Stomach smooth muscle (tissue), 2 donors: ENCODE results near the gene GAS2L3.
"Not testable (repeated sequence)": the region's sequence is repeated elsewhere in the genome, so short reads cannot be mapped to it uniquely, and the experiment has no call there.

Source experiments
- H3K27ac ChIP-seq: one replicate; pipeline ENCODE4 v1.7.0; 2013; ENCODE audit warnings: mild to moderate bottlenecking, low read length, inconsistent platforms
- H3K27me3 ChIP-seq, 2 donors: one replicate each; pipeline ENCODE4 v1.7.0; 2013; ENCODE audit warnings: low read length in 2 of 2; ENCODE audit not compliant: insufficient read depth in 2 of 2, control insufficient read depth in 1 of 2
- H3K36me3 ChIP-seq, 2 donors: one replicate each; pipeline ENCODE4 v1.7.0; 2013; ENCODE audit warnings: low read length in 2 of 2; ENCODE audit not compliant: control insufficient read depth in 2 of 2, insufficient read depth in 2 of 2
- H3K4me1 ChIP-seq: one replicate; pipeline ENCODE4 v1.7.0; 2013; ENCODE audit warnings: low read length; ENCODE audit not compliant: control insufficient read depth, insufficient read depth
- H3K4me3 ChIP-seq, 2 donors: one replicate each; pipeline ENCODE4 v1.7.0; 2013; ENCODE audit warnings: low read length in 2 of 2
- H3K9ac ChIP-seq, 2 donors: one replicate each; pipeline ENCODE4 v1.7.0; 2013; ENCODE audit warnings: low read length in 2 of 2, mild to moderate bottlenecking in 1 of 2
- H3K9me3 ChIP-seq, 2 donors: one replicate each; pipeline ENCODE4 v1.7.0; 2013; ENCODE audit warnings: low read length in 2 of 2; ENCODE audit not compliant: control insufficient read depth in 2 of 2
- donor health status: healthy.
- donor health status: Pancreatic carcinoma.

The GAS2L3 gene

GRCh38 chr12:100574187-100575074, 947 bp downstream of the GAS2L3 start:
- Histone ChIP-seq H3K27me3 (peaks cover 0 to 3% of the 10 kb centered on the region in 2 donors), H3K4me3 (peak overlapping the region; percentile 86 to 87), H3K9ac (peak overlapping the region; percentile 64 to 76), H3K9me3 (no peaks in the 10 kb centered on the region), H3K36me3 (no peaks in the 10 kb centered on the region), H3K27ac (no peak overlapping the region), H3K4me1 (peaks cover 11% of the 10 kb centered on the region)

DNA sequence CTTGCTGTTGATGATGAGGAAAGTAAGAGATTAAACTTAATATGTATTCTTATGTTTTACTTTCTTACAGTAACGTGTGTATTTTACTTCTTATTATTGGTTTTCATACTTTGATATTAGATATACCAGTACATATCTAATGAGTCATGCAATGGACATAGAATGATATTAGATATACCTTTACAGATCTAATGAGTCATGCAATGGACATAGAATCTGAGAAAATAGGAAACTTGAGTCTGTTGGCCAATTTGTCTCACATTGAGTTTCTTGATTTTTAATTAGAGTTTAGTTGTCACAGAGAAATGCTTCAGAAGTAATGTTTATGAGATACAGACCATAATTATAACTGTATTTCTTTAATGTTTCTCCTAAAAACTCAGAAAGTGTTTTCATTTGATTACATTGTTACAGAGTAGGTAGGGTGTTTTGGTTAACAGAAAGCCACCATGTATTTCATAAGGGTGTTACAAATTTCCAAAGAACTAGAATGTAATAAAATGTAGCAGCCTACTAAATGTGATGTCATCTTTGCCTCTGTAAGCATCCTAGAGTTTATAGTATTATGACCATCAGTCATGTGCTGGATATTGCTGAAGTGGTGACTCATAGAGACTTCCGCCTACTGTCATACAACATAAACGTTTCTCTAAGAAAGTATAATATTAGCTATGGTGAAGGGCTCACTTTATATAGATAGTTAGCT, 3.0 kb downstream of the GAS2L3 start:
- no peaks in the 10 kb centered on the region for H3K36me3 ChIP-seq
- peaks cover 11% of the 10 kb centered on the region for H3K4me1 ChIP-seq
- no peak overlapping the region for H3K9ac ChIP-seq
- H3K9me3 ChIP-seq, result no peaks in the 10 kb centered on the region
- no peak overlapping the region for H3K27ac ChIP-seq
- no peak overlapping the region for H3K4me3 ChIP-seq
- peaks cover 0 to 3% of the 10 kb centered on the region in 2 donors for H3K27me3 ChIP-seq

DNA sequence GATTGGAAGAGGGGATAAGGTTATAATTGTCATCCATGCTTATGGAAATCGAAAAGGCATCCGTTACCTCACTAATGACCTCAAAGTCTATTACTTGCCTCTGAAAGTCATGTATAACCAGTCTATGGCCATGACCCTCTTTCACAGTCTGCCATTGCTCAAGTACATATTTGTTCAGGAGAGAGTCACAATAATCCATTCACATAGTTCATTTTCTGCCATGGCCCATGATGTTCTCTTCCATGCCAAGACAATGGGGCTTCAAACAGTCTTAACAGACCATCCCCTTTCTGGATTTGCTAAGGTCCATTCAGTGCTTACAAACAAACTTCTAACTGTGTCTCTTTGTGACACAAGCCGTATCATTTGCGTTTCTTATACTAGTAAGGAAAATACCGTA, 5.4 kb downstream of the GAS2L3 start:
- H3K9me3 ChIP-seq, result no peaks in the 10 kb centered on the region
- no peaks in the 10 kb centered on the region for H3K36me3 ChIP-seq
- peaks cover 7% of the 10 kb centered on the region for H3K4me1 ChIP-seq
- H3K27ac ChIP-seq, result no peak overlapping the region
- no peak overlapping the region for H3K4me3 ChIP-seq
- no peak overlapping the region for H3K9ac ChIP-seq
- peaks cover 0 to 3% of the 10 kb centered on the region in 2 donors for H3K27me3 ChIP-seq

DNA sequence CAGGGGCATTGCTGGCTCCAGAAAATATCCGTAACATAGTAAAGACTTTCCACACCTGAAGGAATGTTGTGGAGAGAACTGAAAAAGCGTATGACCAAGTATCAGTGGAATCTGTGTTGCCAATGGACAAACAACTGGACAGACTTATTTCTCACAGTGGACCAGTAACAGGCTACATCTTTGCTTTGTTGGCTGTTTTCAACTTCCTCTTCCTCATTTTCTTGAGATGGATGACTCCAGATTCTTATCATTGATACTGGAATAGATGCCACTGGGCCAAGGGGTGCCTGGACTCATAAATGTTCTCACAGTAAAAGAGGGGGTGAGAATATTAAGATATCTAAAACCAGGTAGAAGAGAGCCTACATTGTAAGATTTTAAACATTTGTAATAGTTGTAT, 6.4 kb downstream of the GAS2L3 start:
- Histone ChIP-seq H3K36me3 (no peaks in the 10 kb centered on the region), H3K4me3 (no peak overlapping the region), H3K9ac (no peak overlapping the region), H3K27me3 (peaks cover 0 to 3% of the 10 kb centered on the region in 2 donors), H3K27ac (no peak overlapping the region), H3K4me1 (peaks cover under 1% of the 10 kb centered on the region), H3K9me3 (no peaks in the 10 kb centered on the region)

DNA sequence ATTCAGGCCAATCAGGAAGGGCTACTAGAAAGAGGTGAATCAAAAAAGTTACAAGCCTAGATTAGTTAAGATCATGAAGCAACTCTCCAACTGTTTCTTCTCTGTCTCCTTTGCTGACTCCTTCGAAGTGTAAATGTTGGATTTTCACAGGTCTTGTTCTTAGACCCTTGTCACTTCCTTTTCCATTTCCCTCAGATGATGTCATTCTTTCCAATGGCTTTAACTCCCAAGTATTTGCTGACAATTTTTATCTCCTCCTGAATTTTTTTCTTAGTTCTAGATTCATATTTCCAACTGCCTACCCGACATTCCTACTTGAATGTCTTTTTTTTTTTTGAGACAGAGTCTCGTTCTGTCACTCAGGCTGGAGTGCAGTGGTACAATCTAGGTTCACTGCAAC, 10.8 kb downstream of the GAS2L3 start:
- Histone ChIP-seq H3K9ac (no peak overlapping the region), H3K9me3 (no peaks in the 10 kb centered on the region), H3K27me3 (no peaks in the 10 kb centered on the region), H3K36me3 (no peaks in the 10 kb centered on the region), H3K4me3 (no peak overlapping the region), H3K4me1 (no peaks in the 10 kb centered on the region), H3K27ac (no peak overlapping the region)

- Histone ChIP-seq H3K9ac (no peak overlapping the region), H3K27me3 (no peaks in the 10 kb centered on the region), H3K36me3 (no peaks in the 10 kb centered on the region), H3K4me1 (no peaks in the 10 kb centered on the region), H3K4me3 (no peak overlapping the region), H3K27ac (no peak overlapping the region), H3K9me3 (no peaks in the 10 kb centered on the region)
These were observed 18.5 kb downstream of the GAS2L3 start for GRCh38 chr12:100591979-100592378.

- Histone ChIP-seq H3K9ac (no peak overlapping the region), H3K36me3 (no peaks in the 10 kb centered on the region), H3K9me3 (no peaks in the 10 kb centered on the region), H3K27me3 (no peaks in the 10 kb centered on the region), H3K4me1 (no peaks in the 10 kb centered on the region), H3K27ac (no peak overlapping the region), H3K4me3 (no peak overlapping the region)
These were observed 20.0 kb downstream of the GAS2L3 start for GRCh38 chr12:100593490-100593889.

GRCh38 chr12:100601626-100602025, 28.1 kb downstream of the GAS2L3 start:
- Histone ChIP-seq H3K4me3 (no peak overlapping the region), H3K27me3 (no peaks in the 10 kb centered on the region), H3K4me1 (no peaks in the 10 kb centered on the region), H3K9ac (no peak overlapping the region), H3K27ac (no peak overlapping the region), H3K36me3 (no peaks in the 10 kb centered on the region), H3K9me3 (no peaks in the 10 kb centered on the region)

DNA sequence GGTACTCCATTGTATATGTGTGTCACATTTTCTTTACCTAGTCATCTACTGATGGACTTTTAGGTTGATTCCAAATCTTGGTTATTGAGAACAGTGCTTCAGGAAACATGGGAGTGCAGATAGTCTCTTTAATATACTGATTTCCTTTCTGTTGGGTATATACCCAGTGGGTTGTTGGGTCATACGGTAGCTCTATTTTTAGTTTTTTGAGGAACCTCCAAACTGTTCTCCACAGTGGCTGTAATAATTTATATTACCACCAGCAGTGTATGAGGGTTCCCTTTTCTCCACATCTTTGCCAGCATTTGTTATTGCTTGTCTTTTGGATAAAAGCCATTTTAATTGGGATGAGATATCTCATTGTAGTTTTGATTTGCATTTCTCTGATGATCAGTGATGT, 29.5 kb downstream of the GAS2L3 start:
- not testable (repeated sequence) for H3K36me3 ChIP-seq, H3K27ac ChIP-seq, H3K9me3 ChIP-seq, H3K4me1 ChIP-seq, H3K27me3 ChIP-seq, H3K4me3 ChIP-seq, H3K9ac ChIP-seq

DNA sequence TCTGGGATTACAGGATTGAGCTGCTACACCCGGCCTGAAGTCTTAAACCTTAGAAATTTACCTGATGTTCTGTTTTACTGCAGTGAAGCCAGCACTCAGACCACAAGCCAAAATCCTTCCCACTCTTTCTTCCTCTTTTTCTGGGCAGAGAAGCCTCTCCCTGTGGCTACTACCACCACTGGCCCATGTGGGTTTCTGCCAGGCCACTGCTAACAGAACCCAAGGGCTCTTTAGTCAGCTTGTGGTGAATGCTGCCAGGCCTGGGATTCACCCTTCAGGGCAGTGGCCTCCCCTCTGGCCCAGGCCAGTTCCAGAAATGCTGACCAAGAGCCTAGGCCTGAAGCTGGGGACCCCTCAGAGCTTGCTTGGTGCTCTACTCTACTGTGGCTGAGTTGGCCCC, 35.3 kb downstream of the GAS2L3 start:
- Histone ChIP-seq H3K4me1 (no peaks in the 10 kb centered on the region), H3K9ac (no peak overlapping the region), H3K4me3 (no peak overlapping the region), H3K27ac (no peak overlapping the region), H3K36me3 (no peaks in the 10 kb centered on the region), H3K9me3 (no peaks in the 10 kb centered on the region), H3K27me3 (no peaks in the 10 kb centered on the region)
